ENCODE data around the gene TFPI2. TPM values are rescaled to one million over a fixed set of nuclear protein-coding genes. Genes with fewer than 3 reads are reported as not detected.

TFPI2 gene
- total RNA-seq, 1 donor from 2014 or later: 27.7 TPM

DNA sequence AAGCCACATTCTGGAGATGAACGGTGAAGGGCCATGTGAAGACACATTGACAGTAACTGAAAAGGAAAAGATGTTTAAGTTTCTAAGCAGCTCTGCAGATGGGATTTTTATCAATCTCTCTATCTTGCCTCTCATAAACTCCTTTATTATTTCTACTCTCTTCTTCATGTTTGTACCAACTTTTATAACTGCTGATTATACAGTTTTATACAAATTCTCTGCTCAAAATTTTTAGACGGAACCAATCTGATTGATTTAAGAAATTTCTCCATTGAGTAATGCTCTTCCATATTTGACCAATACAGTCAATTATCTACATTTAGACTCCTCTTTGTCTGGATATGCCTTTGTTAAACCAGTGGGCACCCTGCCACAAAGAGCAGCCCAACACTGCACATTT, 31.7 kb downstream of the TFPI2 start:
- DNase-seq (ENCODE audit: low spot score): no peak

DNA sequence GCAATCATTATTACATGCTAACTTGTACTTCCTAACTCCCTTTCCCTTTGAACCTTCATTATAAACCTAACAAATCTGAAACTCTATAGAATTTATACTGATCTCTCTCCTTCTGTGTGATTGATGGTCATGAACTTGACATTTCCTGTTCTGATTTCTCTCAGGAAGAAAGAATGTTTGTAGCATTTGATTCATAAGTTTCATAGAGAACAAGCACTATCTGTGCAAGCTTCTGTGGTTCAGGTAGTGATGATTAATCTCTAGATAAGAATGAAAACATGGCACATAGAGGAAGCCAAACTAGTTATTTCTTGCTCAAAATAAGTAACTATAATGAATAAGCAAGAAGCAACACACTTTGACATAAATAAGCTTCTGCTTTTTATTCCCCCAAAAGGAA, 34.2 kb downstream of the TFPI2 start:
- no peak for DNase-seq (ENCODE audit: low spot score)

DNA sequence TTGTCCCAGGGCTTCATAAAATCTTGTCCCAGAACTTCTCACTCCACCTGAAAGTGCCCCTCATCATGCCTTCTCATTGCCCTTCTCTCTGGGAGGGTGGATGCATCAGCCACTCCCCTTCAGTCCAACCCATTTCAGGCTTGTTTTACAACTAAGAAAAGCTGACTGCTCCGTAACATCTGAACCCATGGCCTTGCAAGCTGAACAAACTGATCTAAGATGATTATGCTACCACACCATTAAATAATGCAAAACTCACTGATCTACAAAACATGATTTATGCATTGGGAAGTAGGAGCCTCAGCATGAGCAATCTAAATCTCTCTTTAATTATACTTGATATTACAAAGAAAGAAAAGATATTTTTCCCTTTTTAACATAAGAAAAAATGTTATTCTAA, 34.8 kb downstream of the TFPI2 start:
- DNase-seq (ENCODE audit: low spot score): no peak

DNA sequence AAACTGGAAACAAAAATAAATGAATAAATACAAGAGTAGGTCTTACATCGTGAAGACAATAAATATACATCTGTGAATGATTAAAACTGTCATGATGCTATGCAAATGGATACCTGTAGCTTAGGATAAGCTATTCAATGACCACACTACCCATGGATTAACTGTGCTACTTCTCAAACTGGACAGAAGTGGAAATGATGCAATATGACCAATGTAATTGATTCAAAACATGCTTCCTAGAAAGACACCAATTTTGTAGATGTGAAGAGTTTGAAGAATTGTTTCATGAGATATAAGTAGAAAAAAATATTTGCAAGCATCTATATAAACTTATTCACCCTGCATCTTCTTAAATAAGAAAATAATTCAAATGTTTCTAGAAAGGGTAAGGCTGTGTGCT, 36.1 kb downstream of the TFPI2 start:
- no peak for DNase-seq (ENCODE audit: low spot score)

DNA sequence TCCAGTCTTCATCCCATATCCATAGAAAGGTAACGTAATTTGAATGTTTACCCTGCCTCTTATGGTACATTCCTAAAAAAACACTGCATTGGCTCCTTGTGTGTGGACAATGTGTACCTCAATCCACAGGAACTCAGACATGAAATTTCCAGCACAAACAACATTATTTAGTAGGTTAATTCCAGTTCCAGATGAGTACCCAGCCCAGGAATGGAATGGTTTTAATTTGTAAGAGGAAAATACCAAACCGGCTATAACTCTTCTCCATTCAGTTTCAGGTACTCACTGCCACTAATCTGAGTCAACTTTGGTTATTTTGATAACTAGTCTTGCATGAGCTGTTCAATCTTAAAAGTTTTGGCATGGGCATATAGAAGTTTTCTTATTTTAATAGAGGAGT, 39.0 kb downstream of the TFPI2 start:
- no peak for DNase-seq (ENCODE audit: low spot score)

DNA sequence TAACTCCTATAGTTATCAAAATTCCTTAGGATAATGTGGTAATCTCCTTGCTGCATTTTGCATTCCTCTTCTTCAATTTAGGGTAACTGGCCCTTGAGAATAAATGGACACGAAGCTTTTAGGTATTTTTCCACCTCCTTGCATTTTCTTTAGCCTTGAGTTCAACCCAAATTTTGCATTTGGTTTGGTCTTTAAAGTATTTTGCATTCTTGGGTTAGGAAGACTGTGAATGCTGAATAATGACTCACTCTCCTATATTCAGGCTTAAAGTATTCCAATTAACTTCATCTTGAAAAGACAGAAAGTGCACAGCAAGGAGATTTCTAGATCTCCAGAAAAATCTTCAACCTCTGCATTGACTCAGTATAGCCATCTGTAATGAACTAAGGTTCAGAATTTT, 47.3 kb downstream of the TFPI2 start:
- peak; percentile 49 for DNase-seq (ENCODE audit: low spot score)

DNA sequence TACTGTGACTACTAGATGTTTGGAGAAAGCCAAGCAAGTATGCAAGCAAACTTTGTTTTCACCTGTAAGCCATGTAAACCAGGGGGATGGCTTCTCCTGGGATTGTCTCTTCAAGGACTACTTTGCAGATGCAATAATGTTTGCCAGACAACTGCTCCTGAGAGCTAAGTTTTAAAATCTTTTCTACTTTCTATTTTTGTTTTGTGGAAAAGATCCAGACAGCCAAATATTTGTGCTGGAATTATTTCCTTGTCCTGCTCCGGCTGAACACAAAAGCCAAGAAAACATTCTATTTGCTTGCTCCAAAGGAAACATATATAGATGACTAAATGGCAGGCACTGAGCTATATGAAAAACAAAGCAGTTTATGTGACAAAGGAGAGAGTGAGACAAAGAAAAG, 51.6 kb downstream of the TFPI2 start:
- DNase-seq (ENCODE audit: low spot score): peak; percentile 48

DNA sequence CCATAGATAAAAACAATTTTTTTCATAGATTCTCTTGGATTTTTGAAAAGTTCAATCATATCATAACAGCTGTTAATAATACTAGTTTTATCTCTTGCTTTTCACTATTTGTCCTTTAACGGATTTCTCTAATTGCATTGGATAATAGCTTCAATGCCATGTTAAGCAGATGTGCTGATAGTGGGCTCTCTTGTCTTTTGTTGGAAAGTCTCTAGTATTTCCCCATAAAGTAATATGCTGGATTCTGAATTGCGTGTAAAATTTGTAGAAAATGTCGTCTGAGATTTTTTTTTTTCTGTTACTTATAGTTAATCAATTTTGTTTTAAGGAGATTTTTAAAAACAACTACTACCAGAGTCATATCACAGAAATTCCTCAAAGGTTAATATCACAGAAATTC, 53.3 kb downstream of the TFPI2 start:
- DNase-seq (ENCODE audit: low spot score): no peak

DNA sequence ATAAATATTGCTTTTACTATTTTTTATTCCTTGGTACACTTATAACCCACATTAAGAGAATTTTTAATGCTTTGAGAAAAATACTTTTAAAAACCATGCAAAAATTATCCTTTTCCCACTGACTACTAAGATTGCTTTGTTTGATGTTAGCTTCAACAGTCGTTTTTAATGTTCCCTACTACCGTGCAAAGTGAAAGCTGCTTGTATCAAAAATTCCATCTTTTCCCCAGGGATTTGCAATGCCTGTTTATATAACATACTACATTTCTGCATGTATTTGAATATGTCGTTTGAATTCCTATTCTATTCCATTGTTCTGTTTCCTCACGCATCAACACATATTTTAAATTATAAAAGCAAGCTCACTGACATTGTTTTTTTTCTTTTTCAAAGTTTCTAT, 54.4 kb downstream of the TFPI2 start:
- DNase-seq (ENCODE audit: low spot score): peak; percentile 16

DNA sequence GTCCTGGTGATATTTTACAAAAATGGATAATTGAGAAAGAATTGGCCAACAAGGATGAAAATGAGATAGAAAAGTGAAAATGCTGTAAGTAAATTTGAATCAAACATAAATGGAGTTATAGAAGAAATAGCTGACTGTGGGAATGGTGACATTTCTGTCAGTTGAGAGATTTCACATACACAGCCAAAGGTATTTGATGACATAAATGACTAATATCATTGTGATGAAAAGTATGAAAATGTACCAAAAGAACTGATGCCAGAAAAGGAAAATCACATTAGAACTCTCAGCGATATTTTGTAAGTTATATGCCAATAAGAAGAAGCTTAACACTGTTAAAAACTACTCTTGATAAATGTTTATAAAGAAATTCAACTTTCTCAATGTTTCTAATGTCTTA, 54.9 kb downstream of the TFPI2 start:
- DNase-seq (ENCODE audit: low spot score): no peak

Other genes with a start within 250 kb of the TFPI2 start
- gene GNGT1, start 15.8 kb upstream of the TFPI2 start, total RNA-seq (ENCODE audit: insufficient read depth, low replicate concordance): 2.9 TPM
- gene GNG11, start 31.0 kb upstream of the TFPI2 start, total RNA-seq (ENCODE audit: insufficient read depth, low replicate concordance): 35.6 TPM
- 56.3 TPM for gene BET1, start 113.6 kb upstream of the TFPI2 start, total RNA-seq (ENCODE audit: insufficient read depth, low replicate concordance)